IMR-90 (cell line): ENCODE measurements around the gene C1QTNF12. TPM values are rescaled to one million over a fixed set of nuclear protein-coding genes. Genes with fewer than 3 reads are reported as not detected.
A peak's percentile ranks its signal among the peaks of the same experiment; 100 is the strongest.

Source experiments
- ATAC-seq: fragments of 200-7000 bp; cut with Tn5 transposase; 2 replicates; pipeline ENCODE4 v1.9.1; 2020; ENCODE audit warnings: low read depth, mild to moderate bottlenecking, moderate library complexity
- BruUV-seq: library from RNA; stranded (reverse); fragments of 400-500 nt; replicated peaks from 2 replicates; lab custom pipeline; 2021; lab: Mats Ljungman, UMichigan
- CTCF ChIA-PET: fragments of 300-600 bp; formaldehyde crosslinking; extraction: SDS; loops from one replicate; lab custom pipeline; 2021; ENCODE audit warnings: antibody characterized with exemption; lab: Yijun Ruan, JAX
- POLR2A ChIA-PET: fragments of 300-600 bp; sonication (Branson Sonifier 250); formaldehyde crosslinking; loops from one replicate; lab custom pipeline; 2022; ENCODE audit warnings: antibody characterized with exemption; ENCODE audit not compliant: unreplicated experiment; lab: Charles Lee
- DNase-seq: peaks from one replicate; pipeline ENCODE4 v3.0.0; 2013
- H2AFZ ChIP-seq: replicated peaks from 2 replicates; pipeline ENCODE3; 2013; ENCODE audit warnings: low read length, mild to moderate bottlenecking; ENCODE audit not compliant: poor library complexity
- H2AK5ac ChIP-seq: 2 replicates; pipeline ENCODE4 v1.6.1; 2013; ENCODE audit warnings: low read depth, low read length, inconsistent platforms
- H2AK9ac ChIP-seq: replicated peaks from 2 replicates; pipeline ENCODE3; 2013; ENCODE audit warnings: mild to moderate bottlenecking, low read depth, low read length, moderate library complexity; ENCODE audit not compliant: poor library complexity
- H2BK120ac ChIP-seq: 2 replicates; pipeline ENCODE4 v1.6.1; 2013; ENCODE audit warnings: low read depth, low read length, inconsistent platforms
- H2BK15ac ChIP-seq: 3 replicates; pipeline ENCODE4 v1.6.1; 2013; ENCODE audit warnings: low read depth, low read length, inconsistent platforms
- H2BK20ac ChIP-seq: 2 replicates; pipeline ENCODE4 v1.6.1; 2013; ENCODE audit warnings: low read depth, mild to moderate bottlenecking, inconsistent platforms, low read length, moderate library complexity
- H2BK5ac ChIP-seq: 2 replicates; pipeline ENCODE4 v1.6.1; 2013; ENCODE audit warnings: mild to moderate bottlenecking, low read depth, low read length, inconsistent platforms; ENCODE audit not compliant: poor library complexity, severe bottlenecking
- H3K14ac ChIP-seq: replicated peaks from 2 replicates; pipeline ENCODE4 v1.6.1; 2013; ENCODE audit warnings: low read depth, low read length, inconsistent platforms
- H3K18ac ChIP-seq: 2 replicates; pipeline ENCODE4 v1.6.1; 2013; ENCODE audit warnings: low read depth, low read length, control low read depth
- H3K23ac ChIP-seq: 2 replicates; pipeline ENCODE4 v1.6.1; 2013; ENCODE audit warnings: low read depth, low read length, inconsistent platforms
- H3K27ac ChIP-seq: 2 replicates; pipeline ENCODE4 v1.5.1; 2013; ENCODE audit warnings: mild to moderate bottlenecking, control low read depth, low read length; ENCODE audit not compliant: insufficient read depth
- H3K27me3 ChIP-seq: 2 replicates; pipeline ENCODE4 v1.6.1; 2013; ENCODE audit warnings: low read length; ENCODE audit not compliant: control insufficient read depth, insufficient read depth
- H3K36me3 ChIP-seq: 2 replicates; pipeline ENCODE4 v1.6.1; 2013; ENCODE audit warnings: low read length, mixed read lengths; ENCODE audit not compliant: control insufficient read depth, insufficient read depth
- H3K4ac ChIP-seq: 2 replicates; pipeline ENCODE4 v1.6.1; 2013; ENCODE audit warnings: low read depth, low read length, inconsistent platforms
- H3K4me1 ChIP-seq: 2 replicates; pipeline ENCODE4 v1.6.1; 2013; ENCODE audit warnings: low read length, mixed read lengths; ENCODE audit not compliant: control insufficient read depth, insufficient read depth
- H3K4me2 ChIP-seq: 2 replicates; pipeline ENCODE4 v1.6.1; 2013; ENCODE audit warnings: low read depth, mild to moderate bottlenecking, control low read depth, low read length, moderate library complexity
- H3K4me3 ChIP-seq: 2 replicates; pipeline ENCODE4 v1.5.1; 2013; ENCODE audit warnings: low read depth, mild to moderate bottlenecking, control low read depth, low read length, moderate library complexity; ENCODE audit not compliant: insufficient read depth
- H3K56ac ChIP-seq: 2 replicates; pipeline ENCODE4 v1.6.1; 2013; ENCODE audit warnings: low read length, inconsistent platforms; ENCODE audit not compliant: insufficient read depth; ENCODE audit errors: extremely low read depth
- H3K79me1 ChIP-seq, 2 experiments: 2 replicates each; pipeline ENCODE4 v1.6.1; 2013; ENCODE audit warnings: low read length in 2 of 2, inconsistent platforms in 1 of 2, low read depth in 1 of 2
- H3K9ac ChIP-seq: 2 replicates; pipeline ENCODE4 v1.6.1; 2013; ENCODE audit warnings: low read depth, low read length, control low read depth
- H3K9me1 ChIP-seq: 2 replicates; pipeline ENCODE4 v1.6.1; 2013; ENCODE audit warnings: low read length, inconsistent platforms; ENCODE audit not compliant: insufficient read depth
- H3K9me3 ChIP-seq: 2 replicates; pipeline ENCODE4 v1.6.1; 2013; ENCODE audit warnings: low read length; ENCODE audit not compliant: control insufficient read depth, insufficient read depth
- H4K20me1 ChIP-seq: 2 replicates; pipeline ENCODE4 v1.6.1; 2013; ENCODE audit warnings: low read length, inconsistent platforms; ENCODE audit not compliant: insufficient read depth
- H4K5ac ChIP-seq: 2 replicates; pipeline ENCODE4 v1.6.1; 2013; ENCODE audit warnings: mild to moderate bottlenecking, low read depth, low read length, control low read depth
- H4K8ac ChIP-seq, 2 experiments: 2 replicates each; pipeline ENCODE4 v1.6.1; 2013; ENCODE audit warnings: low read depth in 2 of 2, low read length in 2 of 2, control low read depth in 1 of 2, inconsistent platforms in 1 of 2
- H4K91ac ChIP-seq: 2 replicates; pipeline ENCODE4 v1.6.1; 2013; ENCODE audit warnings: low read depth, low read length, inconsistent platforms; ENCODE audit not compliant: insufficient read depth
- BHLHE40 ChIP-seq: fragments of 150-350 bp; IDR thresholded peaks from 2 replicates; pipeline ENCODE4 v1.6.1; 2016; ENCODE audit warnings: mild to moderate bottlenecking, low read depth, low read length
- CEBPB ChIP-seq: IDR thresholded peaks from 2 replicates; pipeline ENCODE4 v1.6.1; 2012; ENCODE audit warnings: low read depth, low read length, improper control_type of control experiment
- CHD1 ChIP-seq: IDR thresholded peaks from 2 replicates; pipeline ENCODE4 v1.6.1; 2012; ENCODE audit warnings: low read depth, low read length, improper control_type of control experiment
- CTCF ChIP-seq: conservative IDR thresholded peaks from 2 replicates; pipeline ENCODE4 v1.5.1; 2012; ENCODE audit warnings: mild to moderate bottlenecking, low read depth, low read length, improper control_type of control experiment
- ELK1 ChIP-seq: fragments of 150-350 bp; IDR thresholded peaks from 2 replicates; pipeline ENCODE4 v1.6.1; 2016; ENCODE audit warnings: low read depth, mild to moderate bottlenecking, low read length, moderate library complexity, borderline replicate concordance
- FOS ChIP-seq: fragments of 150-350 bp; IDR thresholded peaks from 2 replicates; pipeline ENCODE4 v1.6.1; 2016; ENCODE audit warnings: low read depth, low read length
- MAFK ChIP-seq: IDR thresholded peaks from 2 replicates; pipeline ENCODE4 v1.6.1; 2012; ENCODE audit warnings: low read depth, low read length, improper control_type of control experiment
- MAZ ChIP-seq: IDR thresholded peaks from 2 replicates; pipeline ENCODE4 v1.6.1; 2012; ENCODE audit warnings: low read depth, mild to moderate bottlenecking, low read length, improper control_type of control experiment, moderate library complexity, borderline replicate concordance
- MXI1 ChIP-seq: IDR thresholded peaks from 2 replicates; pipeline ENCODE4 v1.6.1; 2012; ENCODE audit warnings: low read depth, mild to moderate bottlenecking, low read length, moderate library complexity, borderline replicate concordance
- POLR2A ChIP-seq: IDR thresholded peaks from 2 replicates; pipeline ENCODE4 v1.6.1; 2012; ENCODE audit warnings: mild to moderate bottlenecking, low read depth, low read length
- RCOR1 ChIP-seq: IDR thresholded peaks from 2 replicates; pipeline ENCODE4 v1.6.1; 2012; ENCODE audit warnings: mild to moderate bottlenecking, low read length, improper control_type of control experiment; ENCODE audit not compliant: insufficient replicate concordance
- RFX5 ChIP-seq: IDR thresholded peaks from 2 replicates; pipeline ENCODE4 v1.8.0; 2012; ENCODE audit warnings: low read depth, mild to moderate bottlenecking, low read length, moderate library complexity
- SMC3 ChIP-seq: fragments of 150-350 bp; IDR thresholded peaks from 2 replicates; pipeline ENCODE4 v1.6.1; 2016; ENCODE audit warnings: low read depth, mild to moderate bottlenecking, antibody characterized with exemption, low read length, moderate library complexity
- USF2 ChIP-seq: fragments of 150-350 bp; IDR thresholded peaks from 2 replicates; pipeline ENCODE4 v1.6.1; 2017; ENCODE audit warnings: mild to moderate bottlenecking, antibody characterized with exemption, low read length, low read depth
- WGBS, 2 experiments: methylation state at CpG; one replicate each; pipeline versions ENCODE4 v1.1.5 to v1.1.7; 2013; ENCODE audit warnings: missing lambda C conversion rate in 2 of 2; ENCODE audit not compliant: insufficient read length in 1 of 2; ENCODE audit errors: extremely low coverage in 2 of 2; 5-methylcytosine and 5-hydroxymethylcytosine counted together
- dilution Hi-C: fragments of 300-500 bp; cut with HindIII; formaldehyde crosslinking; loops from one replicate; pipeline ENCODE4 v1.14.3; 2018; ENCODE audit warnings: low sequenced_read_pairs; ENCODE audit not compliant: unreplicated experiment
- in situ Hi-C: fragments of 300-500 bp; cut with MboI; formaldehyde crosslinking; loops from 3 replicates; pipeline ENCODE4 v1.14.3; 2019; ENCODE audit warnings: low sequenced_read_pairs, inconsistent platforms, mixed read lengths
- intact Hi-C: fragments of 100-400 bp; cut with micrococcal nuclease; formaldehyde crosslinking; loops from 2 replicates; pipeline ENCODE4 v1.10.0; 2022
- polyA plus RNA-seq, 3 experiments: library from polyadenylated mRNA; depleted of rRNA; stranded (reverse); fragments of >200 nt; gene quantifications; 2 replicates each; pipeline ENCODE4 v1.2.3, GENCODE V29; 2012; ENCODE audit warnings: low replicate concordance in 1 of 3
- total RNA-seq: library from RNA; depleted of rRNA; stranded (reverse); fragments of >200 nt; gene quantifications from 2 replicates; pipeline ENCODE4 v1.2.3, GENCODE V29; 2012

C1QTNF12 gene
- total and polyA plus RNA-seq, 2 of the 4 experiments (the other 2 are of a cell fraction) = 0.36 to 1.1 TPM

- no peak overlapping the region for H2BK20ac ChIP-seq
- H3K79me1 ChIP-seq = no peaks in the 10 kb centered on the region
- no peak overlapping the region for H3K4ac ChIP-seq
- no peak overlapping the region for H2AFZ ChIP-seq
- no peak overlapping the region for H2BK15ac ChIP-seq
- no peak for DNase-seq
- H3K4me1 ChIP-seq = peaks cover 6% of the 10 kb centered on the region; the same call in 1 of the 2 replicates
- POLR2A ChIA-PET = no interaction called here
- WGBS, 2 experiments = 84% methylated on average over 8 of the region's 50 CpGs; no CpG with 5 or more reads in 1 of the 2 experiments
- no peak overlapping the region for H4K8ac ChIP-seq
- no peak overlapping the region for H2BK5ac ChIP-seq
- no peak overlapping the region for H2BK120ac ChIP-seq
- peak overlapping the region; percentile 42 for H2AK9ac ChIP-seq
- no TSS peak for BruUV-seq
- no peak for ATAC-seq
- no peak overlapping the region for H3K14ac ChIP-seq
- no peaks in the 10 kb centered on the region for H3K9me3 ChIP-seq
- in situ Hi-C loops = no loop called here
- H4K20me1 ChIP-seq = peaks cover 1% of the 10 kb centered on the region; the same call in 1 of the 2 replicates
- H3K23ac ChIP-seq = no peak overlapping the region
- dilution Hi-C loops = no loop called here
- H4K5ac ChIP-seq = no peak overlapping the region
- H3K4me2 ChIP-seq = no peak overlapping the region
- no peak overlapping the region for H3K18ac ChIP-seq
- H3K27me3 ChIP-seq = no peaks in the 10 kb centered on the region
- no peaks in the 10 kb centered on the region; the same call in 1 of the 2 replicates for H3K36me3 ChIP-seq
- H2AK5ac ChIP-seq = no peak overlapping the region
- H3K4me3 ChIP-seq = no peak overlapping the region
- CTCF ChIA-PET = no interaction called here
- H3K9ac ChIP-seq = no peak overlapping the region
- no peak overlapping the region for H3K27ac ChIP-seq
- intact Hi-C loops = no loop called here
- no peak overlapping the region for H3K56ac ChIP-seq
- peaks cover 4% of the 10 kb centered on the region; the same call in 1 of the 2 replicates for H3K9me1 ChIP-seq
- H4K91ac ChIP-seq = no peak overlapping the region
- TF ChIP-seq MAZ (no peak), BHLHE40 (no peak), CHD1 (no peak), POLR2A (no peak), CTCF (no peak), FOS (no peak), CEBPB (no peak), ELK1 (no peak), MXI1 (no peak), RCOR1 (no peak), SMC3 (no peak), RFX5 (no peak), MAFK (no peak), USF2 (no peak)
These were observed 40.1 kb upstream of the C1QTNF12 start for GRCh38 chr1:1286313-1287261.
